D721Med (cell line): ENCODE results near the gene RALGAPA2.

Source experiments
- DNase-seq: peaks from one replicate; pipeline ENCODE4 v3.0.0; 2011; ENCODE audit warnings: low spot score; ENCODE audit not compliant: insufficient read length
- FAIRE-seq: peaks from 2 replicates; lab custom pipeline; 2011; peaks lifted over from hg19 to GRCh38; lab: Jason Lieb, UNC
- TF ChIP-seq, protein P1 (sequence below): IDR thresholded peaks from 2 replicates; pipeline ENCODE4 v1.5.1; 2012; ENCODE audit warnings: mild to moderate bottlenecking, control low read depth; ENCODE audit not compliant: insufficient read depth; ENCODE audit errors: missing control alignments

RALGAPA2 gene

DNA sequence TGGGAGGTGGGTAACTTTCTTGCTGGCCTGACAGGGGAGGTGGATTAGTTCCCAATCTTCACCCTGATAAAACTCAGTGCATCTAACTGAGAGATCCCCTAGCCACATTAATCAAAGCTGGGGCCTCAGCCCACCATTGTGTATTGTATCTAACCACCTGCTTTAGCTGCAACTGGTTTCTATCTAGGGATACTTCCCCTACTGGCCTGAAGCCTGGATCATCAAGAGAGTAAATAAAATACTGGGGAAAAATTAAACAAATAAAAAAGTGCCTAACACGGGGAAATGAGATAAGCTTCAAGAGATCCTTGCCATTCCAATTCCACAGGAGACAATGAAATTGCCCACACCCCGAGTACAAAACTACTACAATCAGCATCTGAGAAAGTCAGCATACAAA lies 195.1 kb downstream of the RALGAPA2 start:
- no peak for DNase-seq
- TF ChIP-seq, protein P1, sequence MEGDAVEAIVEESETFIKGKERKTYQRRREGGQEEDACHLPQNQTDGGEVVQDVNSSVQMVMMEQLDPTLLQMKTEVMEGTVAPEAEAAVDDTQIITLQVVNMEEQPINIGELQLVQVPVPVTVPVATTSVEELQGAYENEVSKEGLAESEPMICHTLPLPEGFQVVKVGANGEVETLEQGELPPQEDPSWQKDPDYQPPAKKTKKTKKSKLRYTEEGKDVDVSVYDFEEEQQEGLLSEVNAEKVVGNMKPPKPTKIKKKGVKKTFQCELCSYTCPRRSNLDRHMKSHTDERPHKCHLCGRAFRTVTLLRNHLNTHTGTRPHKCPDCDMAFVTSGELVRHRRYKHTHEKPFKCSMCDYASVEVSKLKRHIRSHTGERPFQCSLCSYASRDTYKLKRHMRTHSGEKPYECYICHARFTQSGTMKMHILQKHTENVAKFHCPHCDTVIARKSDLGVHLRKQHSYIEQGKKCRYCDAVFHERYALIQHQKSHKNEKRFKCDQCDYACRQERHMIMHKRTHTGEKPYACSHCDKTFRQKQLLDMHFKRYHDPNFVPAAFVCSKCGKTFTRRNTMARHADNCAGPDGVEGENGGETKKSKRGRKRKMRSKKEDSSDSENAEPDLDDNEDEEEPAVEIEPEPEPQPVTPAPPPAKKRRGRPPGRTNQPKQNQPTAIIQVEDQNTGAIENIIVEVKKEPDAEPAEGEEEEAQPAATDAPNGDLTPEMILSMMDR = no peak
- FAIRE-seq = no peak

DNA sequence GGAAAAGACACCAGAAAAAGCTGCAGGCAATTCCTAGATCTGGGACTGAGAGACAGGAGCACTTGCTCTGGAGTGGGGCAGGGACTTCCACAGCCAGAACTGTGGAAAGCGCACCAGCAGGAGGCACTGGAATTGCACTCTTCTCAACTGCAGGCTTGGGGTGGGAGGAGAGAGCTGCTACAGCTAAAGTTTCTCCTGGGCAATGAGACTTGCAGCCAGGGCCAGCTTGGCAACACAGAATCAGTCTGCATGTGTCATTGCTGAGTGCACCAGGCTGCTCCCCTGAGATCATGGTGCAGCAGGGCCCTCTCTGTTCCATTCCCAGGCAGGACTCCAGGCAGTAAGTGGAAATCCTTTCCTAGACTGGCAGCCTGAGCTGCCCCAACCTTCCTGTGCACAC lies 198.7 kb downstream of the RALGAPA2 start:
- TF ChIP-seq, protein P1 = no peak
- DNase-seq = no peak
- no peak for FAIRE-seq

DNA sequence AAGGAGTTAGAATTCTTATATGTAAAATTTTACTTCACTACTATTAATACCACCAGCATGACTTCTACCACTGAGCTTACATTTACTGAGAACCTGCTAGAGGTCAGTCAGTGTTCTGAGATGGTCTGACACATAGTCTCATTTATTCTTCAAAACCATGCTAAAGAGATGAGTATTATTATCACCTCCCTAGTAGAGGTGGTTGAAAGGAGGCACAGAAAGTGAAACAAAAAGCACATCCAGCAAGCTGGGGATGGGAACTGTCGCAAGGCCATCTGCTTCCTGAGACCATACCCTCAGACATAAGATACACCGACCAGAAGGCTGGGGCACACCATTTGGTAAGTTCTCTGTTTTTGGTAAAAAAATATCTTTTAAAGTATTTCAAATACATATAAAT lies 206.9 kb downstream of the RALGAPA2 start:
- FAIRE-seq = no peak
- no peak for DNase-seq
- TF ChIP-seq, protein P1 = no peak

DNA sequence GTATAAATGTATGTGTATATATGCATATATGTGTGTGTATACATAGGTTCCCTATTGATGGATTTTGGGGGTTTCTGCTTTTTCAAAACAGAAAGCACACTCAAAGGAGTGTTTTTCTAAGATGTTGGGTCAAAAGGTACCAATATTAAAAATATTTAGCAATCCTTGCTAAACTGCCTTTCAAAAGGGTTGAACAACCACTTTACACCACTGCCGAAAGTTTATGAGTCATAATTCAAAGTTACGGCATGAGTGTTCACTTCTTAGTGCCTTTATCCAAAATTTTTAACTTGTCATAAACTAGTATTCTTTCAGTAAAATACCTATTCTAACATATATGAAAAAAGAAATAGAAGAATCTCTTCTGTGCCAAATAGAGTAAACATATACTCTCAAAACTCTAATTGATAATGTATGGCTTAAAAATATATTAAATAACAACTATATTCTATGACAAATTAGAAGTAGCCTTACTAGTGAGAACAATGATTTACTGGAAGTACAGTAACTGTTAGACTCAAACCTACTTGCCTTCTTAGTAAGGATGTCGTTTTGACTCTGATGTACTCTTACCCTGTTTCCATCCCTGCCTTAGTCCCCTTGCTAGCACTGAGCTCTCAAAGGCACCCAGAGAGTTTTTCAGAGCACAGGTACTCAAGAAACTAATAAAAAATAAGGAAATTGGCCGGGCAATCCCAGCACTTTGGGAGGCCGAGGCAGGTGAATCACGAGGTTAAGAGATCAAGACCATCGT lies 208.5 kb downstream of the RALGAPA2 start:
- TF ChIP-seq, protein P1 = no peak
- FAIRE-seq = no peak
- DNase-seq = no peak

DNA sequence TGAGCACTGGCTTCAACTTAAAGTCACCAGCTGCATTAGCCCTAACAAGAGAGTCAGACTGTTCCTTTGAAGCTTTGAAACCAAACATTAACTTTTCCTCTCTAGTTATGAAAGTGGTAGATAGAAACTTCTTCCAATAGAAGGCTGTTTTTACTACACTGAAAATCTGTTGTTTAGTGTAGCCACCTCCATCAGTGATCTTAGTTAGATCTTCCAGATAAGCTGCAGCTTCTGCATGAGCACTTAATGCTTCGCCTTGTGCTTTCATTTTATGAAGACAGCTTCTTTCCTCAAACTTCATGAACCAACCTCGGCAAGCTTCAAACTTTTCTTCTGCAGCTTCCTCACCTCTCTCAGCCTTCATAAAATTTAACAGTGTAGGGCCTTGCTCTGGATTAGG lies 211.3 kb downstream of the RALGAPA2 start:
- no peak for FAIRE-seq
- TF ChIP-seq, protein P1 = no peak
- no peak for DNase-seq

DNA sequence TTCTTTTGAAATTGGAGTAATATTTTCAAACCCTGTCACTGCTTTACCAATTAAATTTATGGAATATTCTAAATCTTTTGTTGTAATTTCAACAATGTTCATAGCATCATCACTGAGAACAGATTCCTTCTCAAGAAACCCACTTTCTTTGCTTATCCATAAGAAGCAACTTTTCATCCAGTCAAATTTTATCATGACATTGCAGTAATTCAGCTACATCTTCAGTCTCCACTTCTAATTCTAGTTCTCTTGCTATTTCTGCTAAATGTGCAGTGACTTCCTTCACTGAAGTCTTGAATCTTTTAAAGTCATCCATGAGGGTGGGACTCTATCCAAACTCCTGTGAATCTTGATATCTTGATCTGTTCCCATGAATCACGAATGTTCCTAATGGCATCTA lies 212.1 kb downstream of the RALGAPA2 start:
- no peak for FAIRE-seq
- TF ChIP-seq, protein P1 = no peak

DNA sequence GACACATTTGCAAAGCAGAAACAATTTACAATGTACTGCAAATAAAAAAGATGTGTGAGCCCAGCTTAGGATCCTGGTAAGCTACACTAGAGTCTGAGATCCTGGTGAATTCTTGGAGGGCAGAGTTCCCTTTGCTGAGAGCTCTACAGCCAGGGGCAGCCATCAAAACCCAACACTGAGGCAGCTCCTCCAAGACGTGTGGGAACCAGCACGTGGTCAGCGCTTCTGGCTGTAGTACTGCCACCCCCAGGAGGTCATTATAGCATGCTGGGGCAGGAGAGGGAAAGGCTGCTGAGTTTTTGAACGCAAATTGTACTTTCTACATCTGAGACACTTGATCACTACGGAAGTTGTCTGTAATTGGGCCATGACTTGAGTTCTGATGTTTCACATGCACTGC lies 213.0 kb downstream of the RALGAPA2 start:
- DNase-seq = no peak
- no peak for FAIRE-seq

More for the DNA sequence above, 212.1 kb downstream of the RALGAPA2 start:
- DNase-seq = no peak

More for the DNA sequence above, 213.0 kb downstream of the RALGAPA2 start:
- TF ChIP-seq, protein P1 = no peak
